GM12892 (cell line): ENCODE results near the gene FBXO9.

Experiments
- POLR2A ChIP-seq: IDR thresholded peaks from 2 replicates; pipeline ENCODE4 v1.6.1; 2011; ENCODE audit warnings: low read depth, low read length, control low read depth
- TAF1 ChIP-seq: IDR thresholded peaks from 2 replicates; pipeline ENCODE4 v1.6.1; 2011; ENCODE audit warnings: low read depth, mild to moderate bottlenecking, control low read depth, low read length, borderline replicate concordance

GRCh38 chr6:53023323-53023722 lies 41.9 kb upstream of the FBXO9 start:
- no peak for TF ChIP-seq POLR2A
- no peak for TF ChIP-seq TAF1
